Body of pancreas (tissue), 4 donors: ENCODE results near the gene TNFRSF9. TPM values are rescaled to one million over a fixed set of nuclear protein-coding genes. Genes with fewer than 3 reads are reported as not detected.
"Not testable (repeated sequence)": the region's sequence is repeated elsewhere in the genome, so short reads cannot be mapped to it uniquely, and the experiment has no call there.

ENCODE experiments used
- ATAC-seq: fragments of 150-250 bp; one replicate; pipeline ENCODE4 v1.9.1; 2016
- DNase-seq, 4 donors: peaks; one replicate each; pipeline ENCODE4 v3.0.0-alpha.2; 2019
- H3K27ac ChIP-seq, 4 donors: fragments of 200-600 bp; sonication (generic); 1 replicate in 3 of 4; 2 replicates in 1 of 4; pipeline versions ENCODE4 v1.5.1 to v1.6.1; 2016 to 2019; ENCODE audit warnings: mild to moderate bottlenecking in 1 of 4, mixed read lengths in 1 of 4, moderate library complexity in 1 of 4
- H3K27me3 ChIP-seq, 2 donors: fragments of 200-600 bp; sonication (generic); one replicate each; pipeline ENCODE4 v1.6.0; 2016; ENCODE audit warnings: mild to moderate bottlenecking in 1 of 2
- H3K36me3 ChIP-seq, 2 donors: fragments of 200-600 bp; sonication (generic); replicated peaks in 1 of 2; 2 replicates each; pipeline ENCODE4 v1.5.1; 2016; ENCODE audit warnings: low read depth in 2 of 2; ENCODE audit not compliant: insufficient read depth in 1 of 2
- H3K4me1 ChIP-seq: fragments of 200-600 bp; sonication (generic); one replicate; pipeline ENCODE4 v1.6.0; 2016
- H3K4me3 ChIP-seq, 2 donors: fragments of 200-600 bp; sonication (generic); 1 replicate in 1 of 2; 2 replicates in 1 of 2; pipeline ENCODE4 v1.5.1; 2016 to 2019
- H3K9me3 ChIP-seq, 3 donors: fragments of 200-600 bp; sonication (generic); 1 replicate in 2 of 3; 2 replicates in 1 of 3; pipeline ENCODE4 v1.5.1; 2016
- CTCF ChIP-seq, 7 experiments: fragments of 450-650 bp in 4 of 7; fragments of 200-600 bp in 3 of 7; sonication (generic) in 3 of 7; IDR thresholded peaks; one replicate each; pipeline ENCODE4 v1.5.1; 2016 to 2019; ENCODE audit warnings: antibody characterized with exemption in 7 of 7
- POLR2A ChIP-seq, 3 donors: fragments of 450-650 bp; IDR thresholded peaks; one replicate each; pipeline ENCODE4 v1.6.1; 2016; ENCODE audit warnings: antibody characterized with exemption in 3 of 3, mild to moderate bottlenecking in 2 of 3
- WGBS, 2 donors: methylation state at CpG; one replicate each; pipeline ENCODE4 v1.1.5; 2017; 5-methylcytosine and 5-hydroxymethylcytosine counted together
- intact Hi-C: fragments of 100-400 bp; cut with DNase I; formaldehyde crosslinking; loops from one replicate; pipeline ENCODE4 v1.15.1; 2023
- total RNA-seq, 2 donors: library from RNA; depleted of rRNA; stranded (reverse); fragments of >200 nt; gene quantifications; one replicate each; pipeline ENCODE4 v1.1.0, GENCODE V29; 2016

Gene TNFRSF9
- total RNA-seq, 2 donors from 2014 or later: under 0.01 TPM; not detected in 1

- no peak for TF ChIP-seq POLR2A (IDR thresholded peaks at IDR 0.05)
- no peaks in the 10 kb centered on the region for H3K9me3 ChIP-seq
- WGBS, 2 donors: 80 to 89% methylated on average over 6 of the region's 6 CpGs
- ATAC-seq: no peak
- no peak for DNase-seq
- no peaks in the 10 kb centered on the region for H3K36me3 ChIP-seq
- H3K4me3 ChIP-seq: no peak overlapping the region
- no peaks in the 10 kb centered on the region for H3K27me3 ChIP-seq
- no peak overlapping the region for H3K27ac ChIP-seq
- intact Hi-C loops: no loop called here
- no peaks in the 10 kb centered on the region for H3K4me1 ChIP-seq
Observed at GRCh38 chr1:7922301-7922700, 18.3 kb downstream of the TNFRSF9 start.

GRCh38 chr1:7921796-7922195, 18.8 kb downstream of the TNFRSF9 start:
- intact Hi-C loops: no loop called here

GRCh38 chr1:7919880-7920279, 20.8 kb downstream of the TNFRSF9 start:
- no peaks in the 10 kb centered on the region for H3K36me3 ChIP-seq
- no peaks in the 10 kb centered on the region for H3K9me3 ChIP-seq
- intact Hi-C loops: no loop called here
- DNase-seq: no peak
- WGBS, 2 donors: 59 to 62% methylated on average over 5 of the region's 5 CpGs
- no peak overlapping the region for H3K4me3 ChIP-seq
- no peak for ATAC-seq
- no peaks in the 10 kb centered on the region for H3K27me3 ChIP-seq
- H3K4me1 ChIP-seq: no peaks in the 10 kb centered on the region
- no peak overlapping the region for H3K27ac ChIP-seq
- TF ChIP-seq POLR2A (IDR thresholded peaks at IDR 0.05): no peak
- TF ChIP-seq CTCF (IDR thresholded peaks at IDR 0.05): no peak

More at GRCh38 chr1:7921796-7922195, 18.8 kb downstream of the TNFRSF9 start:
- ATAC-seq: no peak
- H3K9me3 ChIP-seq: no peaks in the 10 kb centered on the region
- DNase-seq: no peak
- no peaks in the 10 kb centered on the region for H3K4me1 ChIP-seq
- H3K27me3 ChIP-seq: no peaks in the 10 kb centered on the region
- H3K27ac ChIP-seq: no peak overlapping the region
- H3K4me3 ChIP-seq: no peak overlapping the region
- no peak for TF ChIP-seq POLR2A (IDR thresholded peaks at IDR 0.05)
- TF ChIP-seq CTCF (IDR thresholded peaks at IDR 0.05): no peak
- no peaks in the 10 kb centered on the region for H3K36me3 ChIP-seq
- WGBS, 2 donors: 84 to 86% methylated on average over 7 of the region's 7 CpGs

GRCh38 chr1:7917971-7918370, 22.7 kb downstream of the TNFRSF9 start:
- H3K27ac ChIP-seq, H3K4me3 ChIP-seq, intact Hi-C loops, ATAC-seq, H3K27me3 ChIP-seq, H3K36me3 ChIP-seq, H3K4me1 ChIP-seq, H3K9me3 ChIP-seq, DNase-seq: not testable (repeated sequence)
- WGBS, 2 donors: 75 to 77% methylated on average over 5 of the region's 5 CpGs

GRCh38 chr1:7916501-7916830, 24.2 kb downstream of the TNFRSF9 start:
- Histone ChIP-seq H3K4me3 (no peak overlapping the region), H3K27me3 (no peaks in the 10 kb centered on the region), H3K4me1 (no peaks in the 10 kb centered on the region), H3K9me3 (no peaks in the 10 kb centered on the region), H3K36me3 (no peaks in the 10 kb centered on the region), H3K27ac (no peak overlapping the region)
- ATAC-seq (no peak), DNase-seq (no peak)
- TF ChIP-seq POLR2A (IDR thresholded peaks at IDR 0.05) (no peak), CTCF (IDR thresholded peaks at IDR 0.05) (no peak)
- WGBS, 2 donors: 63 to 79% methylated on average over 2 of the region's 2 CpGs
- intact Hi-C loops: no loop called here

- intact Hi-C loops: no loop called here
Observed at GRCh38 chr1:7915826-7916500, 24.7 kb downstream of the TNFRSF9 start.

More at GRCh38 chr1:7915826-7916500, 24.7 kb downstream of the TNFRSF9 start:
- H3K27me3 ChIP-seq: no peaks in the 10 kb centered on the region
- no peaks in the 10 kb centered on the region for H3K4me1 ChIP-seq
- no peak overlapping the region for H3K4me3 ChIP-seq
- ATAC-seq (no peak), DNase-seq (no peak)
- H3K36me3 ChIP-seq: no peaks in the 10 kb centered on the region
- WGBS, 2 donors: 58 to 66% methylated on average over 5 of the region's 5 CpGs
- no peaks in the 10 kb centered on the region for H3K9me3 ChIP-seq
- H3K27ac ChIP-seq: no peak overlapping the region
- TF ChIP-seq POLR2A (IDR thresholded peaks at IDR 0.05): no peak
- TF ChIP-seq CTCF (IDR thresholded peaks at IDR 0.05): no peak
